BE2C (cell line): Measurements from ENCODE around the gene JAML.

Source experiments
- DNase-seq: peaks from one replicate; pipeline ENCODE4 v3.0.0-alpha.2; 2020
- H3K27me3 ChIP-seq: fragments of 250-450 bp; sonication (Bioruptor Pico); 2 replicates; pipeline ENCODE4 v1.5.1; 2020; ENCODE audit warnings: mild to moderate bottlenecking
- H3K36me3 ChIP-seq: fragments of 250-450 bp; sonication (Bioruptor Pico); 2 replicates; pipeline ENCODE4 v1.5.1; 2020; ENCODE audit warnings: mild to moderate bottlenecking
- H3K4me1 ChIP-seq: fragments of 250-450 bp; sonication (Bioruptor Pico); 2 replicates; pipeline ENCODE4 v1.5.1; 2020
- H3K4me3 ChIP-seq: 2 replicates; pipeline ENCODE4 v1.5.1; 2011; ENCODE audit warnings: low read depth, low read length
- H3K9me3 ChIP-seq: fragments of 250-450 bp; sonication (Bioruptor Pico); 2 replicates; pipeline ENCODE4 v1.5.1; 2020
- TF ChIP-seq, protein P1 (sequence below): IDR thresholded peaks from 2 replicates; pipeline ENCODE4 v1.5.1; 2012; ENCODE audit warnings: mild to moderate bottlenecking, low read depth, low read length

JAML gene

GRCh38 chr11:118264569-118265465, 40.0 kb upstream of the JAML start:
- DNase-seq = no peak
- Histone ChIP-seq H3K9me3 (no peaks in the 10 kb centered on the region), H3K4me1 (no peaks in the 10 kb centered on the region), H3K27me3 (peaks cover 81% of the 10 kb centered on the region), H3K36me3 (no peaks in the 10 kb centered on the region), H3K4me3 (no peak overlapping the region)
- TF ChIP-seq, protein P1, sequence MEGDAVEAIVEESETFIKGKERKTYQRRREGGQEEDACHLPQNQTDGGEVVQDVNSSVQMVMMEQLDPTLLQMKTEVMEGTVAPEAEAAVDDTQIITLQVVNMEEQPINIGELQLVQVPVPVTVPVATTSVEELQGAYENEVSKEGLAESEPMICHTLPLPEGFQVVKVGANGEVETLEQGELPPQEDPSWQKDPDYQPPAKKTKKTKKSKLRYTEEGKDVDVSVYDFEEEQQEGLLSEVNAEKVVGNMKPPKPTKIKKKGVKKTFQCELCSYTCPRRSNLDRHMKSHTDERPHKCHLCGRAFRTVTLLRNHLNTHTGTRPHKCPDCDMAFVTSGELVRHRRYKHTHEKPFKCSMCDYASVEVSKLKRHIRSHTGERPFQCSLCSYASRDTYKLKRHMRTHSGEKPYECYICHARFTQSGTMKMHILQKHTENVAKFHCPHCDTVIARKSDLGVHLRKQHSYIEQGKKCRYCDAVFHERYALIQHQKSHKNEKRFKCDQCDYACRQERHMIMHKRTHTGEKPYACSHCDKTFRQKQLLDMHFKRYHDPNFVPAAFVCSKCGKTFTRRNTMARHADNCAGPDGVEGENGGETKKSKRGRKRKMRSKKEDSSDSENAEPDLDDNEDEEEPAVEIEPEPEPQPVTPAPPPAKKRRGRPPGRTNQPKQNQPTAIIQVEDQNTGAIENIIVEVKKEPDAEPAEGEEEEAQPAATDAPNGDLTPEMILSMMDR = no peak

- DNase-seq = no peak
- Histone ChIP-seq H3K27me3 (peaks cover 73% of the 10 kb centered on the region), H3K4me3 (no peak within 1 kb of the TSS)
Observed at GRCh38 chr11:118263695-118264568, 39.1 kb upstream of the JAML start, which contains the start of gene MPZL2. Gene MPZL2, minus strand, starts transcription at chr11:118264297. Its CDS starts 144 bp downstream, at chr11:118264153.

GRCh38 chr11:118263112-118263511, 38.3 kb upstream of the JAML start:
- Histone ChIP-seq H3K4me3 (no peak overlapping the region), H3K4me1 (no peaks in the 10 kb centered on the region)

More at GRCh38 chr11:118263695-118264568, 39.1 kb upstream of the JAML start, which contains the start of gene MPZL2:
- Histone ChIP-seq H3K4me1 (no peaks in the 10 kb centered on the region), H3K9me3 (no peaks in the 10 kb centered on the region; the same call in 1 of the 2 replicates), H3K36me3 (no peaks in the 10 kb centered on the region)
- TF ChIP-seq, protein P1 = no peak

GRCh38 chr11:118260353-118260752, 35.5 kb upstream of the JAML start:
- Histone ChIP-seq H3K4me3 (no peak overlapping the region), H3K4me1 (no peaks in the 10 kb centered on the region), H3K27me3 (peaks cover 69% of the 10 kb centered on the region), H3K9me3 (no peaks in the 10 kb centered on the region; the same call in 1 of the 2 replicates), H3K36me3 (no peaks in the 10 kb centered on the region)
- no peak for DNase-seq
- TF ChIP-seq, protein P1 = no peak

More at GRCh38 chr11:118263112-118263511, 38.3 kb upstream of the JAML start:
- Histone ChIP-seq H3K27me3 (peaks cover 66% of the 10 kb centered on the region), H3K36me3 (no peaks in the 10 kb centered on the region), H3K9me3 (no peaks in the 10 kb centered on the region; the same call in 1 of the 2 replicates)
- TF ChIP-seq, protein P1 = no peak
- DNase-seq = no peak

DNA sequence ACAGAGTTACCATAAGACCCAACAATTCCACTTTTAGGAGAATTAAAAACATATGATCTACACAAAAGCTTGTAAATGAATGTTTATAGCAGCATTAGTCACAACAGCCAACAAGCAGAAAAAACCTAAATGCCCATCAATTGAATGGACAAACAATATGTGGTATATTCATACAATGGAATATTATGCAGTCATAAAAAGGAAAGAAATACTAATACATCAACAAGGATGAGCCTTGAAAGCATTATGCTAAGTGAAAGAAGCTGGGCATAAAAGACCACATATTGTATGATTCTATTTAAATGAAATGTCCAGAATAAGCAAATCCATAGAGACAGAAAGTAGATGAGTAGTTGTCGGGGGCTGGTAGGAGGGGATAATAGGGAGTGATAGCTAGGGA, 34.3 kb upstream of the JAML start:
- Histone ChIP-seq H3K4me1 (no peaks in the 10 kb centered on the region), H3K27me3 (peaks cover 69% of the 10 kb centered on the region), H3K4me3 (no peak overlapping the region), H3K36me3 (no peaks in the 10 kb centered on the region), H3K9me3 (no peaks in the 10 kb centered on the region; the same call in 1 of the 2 replicates)
- DNase-seq = no peak
- TF ChIP-seq, protein P1 = no peak
